H1 (cell line): ENCODE measurements around the gene AHRR. TPM values are rescaled to one million over a fixed set of nuclear protein-coding genes. Genes with fewer than 3 reads are reported as not detected.

Source experiments
- BCL11A ChIP-seq, 2 experiments: IDR thresholded peaks; one replicate each; pipeline ENCODE4 v1.6.1; 2011; ENCODE audit warnings: low read depth in 2 of 2, low read length in 2 of 2, mild to moderate bottlenecking in 2 of 2
- FOSL1 ChIP-seq: IDR thresholded peaks from 2 replicates; pipeline ENCODE4 v1.6.1; 2011; ENCODE audit warnings: mild to moderate bottlenecking, low read depth, low read length, moderate library complexity; ENCODE audit not compliant: insufficient read depth
- SAP30 ChIP-seq: fragments of 300-600 bp; sonication (generic); IDR thresholded peaks from 2 replicates; pipeline ENCODE4 v1.7.1; 2012; ENCODE audit warnings: low read length, moderate library complexity, mild to moderate bottlenecking, inconsistent platforms; ENCODE audit not compliant: insufficient read depth, insufficient replicate concordance
- TBP ChIP-seq: IDR thresholded peaks from 2 replicates; pipeline ENCODE4 v1.6.1; 2011; ENCODE audit warnings: low read depth, low read length, improper control_type of control experiment
- YY1 ChIP-seq: IDR thresholded peaks from 2 replicates; pipeline ENCODE4 v1.6.1; 2011; ENCODE audit warnings: low read depth, mild to moderate bottlenecking, low read length
- polyA plus RNA-seq, 7 experiments: library from polyadenylated mRNA; depleted of rRNA in 3 of 7; stranded (reverse) in 5 of 7; unstranded in 2 of 7; fragments of >200 nt in 5 of 7; fragments of 200-250 nt in 2 of 7; gene quantifications; 1 replicate in 5 of 7; 2 replicates in 1 of 7; 4 replicates in 1 of 7; pipeline versions ENCODE4 v1.2.1 to v1.2.3, GENCODE V29; 2011 to 2013; ENCODE audit warnings: missing spikeins in 2 of 7, mixed read lengths in 2 of 7
- total RNA-seq: library from RNA; stranded (reverse); fragmentation: NEBNext Ultra II Directional; extraction: Animal tissue kit (Norgen Biotek cat#: 25700); gene quantifications from 2 replicates; pipeline ENCODE4 v1.2.1, GENCODE V29; 2021
- TF ChIP-seq, protein P1 (sequence below): IDR thresholded peaks from 2 replicates; pipeline ENCODE4 v1.6.1; 2011; ENCODE audit warnings: low read depth, mild to moderate bottlenecking, low read length; ENCODE audit not compliant: insufficient read depth

Gene AHRR
- total and polyA plus RNA-seq, 2 of the 8 experiments (the other 6 are each of a cell fraction or from before 2014, with no cell fraction given): 0.41 to 0.80 TPM

DNA sequence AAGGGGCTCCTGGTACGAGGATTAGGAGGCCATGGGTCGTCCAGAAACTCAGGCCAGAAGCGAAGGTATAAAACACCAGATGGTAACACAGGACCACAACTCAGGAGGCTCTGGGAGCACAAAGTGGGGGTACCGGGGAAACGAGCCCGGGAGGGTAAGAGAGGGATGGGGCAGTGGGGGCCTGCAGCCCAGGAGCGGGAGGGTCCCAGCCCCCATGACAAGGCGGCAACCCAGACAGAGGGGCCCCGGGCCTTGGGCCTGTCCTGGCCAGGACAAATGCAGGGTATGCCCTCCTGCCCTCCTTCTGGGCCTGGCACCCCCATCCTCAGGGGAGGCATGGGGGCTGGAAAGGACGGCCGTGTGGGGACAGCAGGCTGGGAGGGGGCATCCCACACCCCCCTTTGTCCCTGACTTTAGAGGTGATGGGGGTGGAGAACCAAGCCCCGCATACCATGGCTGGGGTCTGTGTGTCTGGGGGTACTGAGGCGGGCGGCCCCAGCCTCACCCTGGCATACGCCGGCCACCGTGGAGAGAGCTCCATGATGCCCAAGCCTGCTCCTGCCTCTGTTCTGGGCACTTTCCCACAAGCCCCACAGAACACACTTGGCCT, 74.5 kb downstream of the AHRR start (continued):
- TF ChIP-seq SAP30 (no peak), FOSL1 (no peak), YY1 (no peak), BCL11A (IDR thresholded peaks at IDR 0.05; ENCODE audit: low read depth in 2 of 2, low read length in 2 of 2) (no peak), TBP (no peak)
- TF ChIP-seq, protein P1, sequence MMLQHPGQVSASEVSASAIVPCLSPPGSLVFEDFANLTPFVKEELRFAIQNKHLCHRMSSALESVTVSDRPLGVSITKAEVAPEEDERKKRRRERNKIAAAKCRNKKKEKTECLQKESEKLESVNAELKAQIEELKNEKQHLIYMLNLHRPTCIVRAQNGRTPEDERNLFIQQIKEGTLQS: no peak
